ENCODE data around the gene PNMT.

PNMT gene

DNA sequence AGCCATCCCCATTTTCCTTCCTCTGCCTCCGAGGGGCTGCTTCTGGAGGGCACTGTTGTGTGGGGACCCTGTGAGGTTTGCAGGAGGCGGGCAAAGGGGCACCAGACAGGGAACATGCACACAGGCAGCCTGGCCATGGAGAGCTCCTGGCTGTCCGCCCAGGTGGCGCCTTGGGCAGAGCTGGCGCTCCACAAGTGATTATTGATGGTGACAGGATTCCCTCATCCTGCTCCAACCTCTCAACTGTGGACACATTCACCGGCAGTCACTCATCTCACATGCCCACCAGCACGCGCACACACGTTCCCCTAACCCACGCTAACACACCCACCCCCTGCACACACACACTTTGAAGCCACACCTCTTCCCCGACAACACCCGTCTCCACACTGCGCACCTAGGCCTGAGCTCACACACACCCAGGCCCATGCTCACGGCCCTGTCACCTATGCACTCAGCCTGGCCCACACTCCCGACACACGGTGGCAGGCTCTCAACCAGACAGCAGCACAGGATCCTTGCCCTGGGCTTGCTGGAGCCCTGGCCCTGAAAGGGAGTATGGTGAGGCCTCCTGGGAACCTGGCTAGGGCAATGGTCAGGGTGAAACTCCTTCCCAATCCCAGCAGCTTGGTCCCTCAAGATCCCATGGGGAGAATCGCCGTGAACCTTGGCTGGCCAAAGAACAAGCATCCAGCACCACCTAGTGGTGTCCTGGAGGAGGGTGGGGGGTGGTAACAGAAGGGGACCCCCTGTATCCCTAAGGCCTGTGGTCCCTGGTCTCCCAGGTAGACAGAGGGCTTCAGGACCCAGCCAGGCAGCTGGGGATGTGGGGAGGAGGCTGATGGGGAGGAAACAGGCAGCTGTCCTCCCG, 3.6 kb downstream of the PNMT start:
- no peaks in the 10 kb centered on the region for H3K36me3 ChIP-seq (ENCODE audit: control insufficient read depth, insufficient read depth, low read length)
- DNase-seq (ENCODE audit: low read depth, low spot score): peak; percentile 61
- WGBS (ENCODE audit: insufficient coverage, insufficient read length): 100% methylated on average over 5 of the region's 19 CpGs
- no peaks in the 10 kb centered on the region; the same call in 1 of the 2 replicates for H3K27me3 ChIP-seq (ENCODE audit: control insufficient read depth, insufficient read depth, low read length)
- H3K4me3 ChIP-seq (ENCODE audit: low read length): no peak overlapping the region
- no peak overlapping the region for H3K27ac ChIP-seq (ENCODE audit: low read length)
- H3K4me1 ChIP-seq (ENCODE audit: control insufficient read depth, insufficient read depth, low read length): peaks cover 6% of the 10 kb centered on the region
- no peaks in the 10 kb centered on the region for H3K9me3 ChIP-seq (ENCODE audit: control insufficient read depth, insufficient read depth, low read length)

DNA sequence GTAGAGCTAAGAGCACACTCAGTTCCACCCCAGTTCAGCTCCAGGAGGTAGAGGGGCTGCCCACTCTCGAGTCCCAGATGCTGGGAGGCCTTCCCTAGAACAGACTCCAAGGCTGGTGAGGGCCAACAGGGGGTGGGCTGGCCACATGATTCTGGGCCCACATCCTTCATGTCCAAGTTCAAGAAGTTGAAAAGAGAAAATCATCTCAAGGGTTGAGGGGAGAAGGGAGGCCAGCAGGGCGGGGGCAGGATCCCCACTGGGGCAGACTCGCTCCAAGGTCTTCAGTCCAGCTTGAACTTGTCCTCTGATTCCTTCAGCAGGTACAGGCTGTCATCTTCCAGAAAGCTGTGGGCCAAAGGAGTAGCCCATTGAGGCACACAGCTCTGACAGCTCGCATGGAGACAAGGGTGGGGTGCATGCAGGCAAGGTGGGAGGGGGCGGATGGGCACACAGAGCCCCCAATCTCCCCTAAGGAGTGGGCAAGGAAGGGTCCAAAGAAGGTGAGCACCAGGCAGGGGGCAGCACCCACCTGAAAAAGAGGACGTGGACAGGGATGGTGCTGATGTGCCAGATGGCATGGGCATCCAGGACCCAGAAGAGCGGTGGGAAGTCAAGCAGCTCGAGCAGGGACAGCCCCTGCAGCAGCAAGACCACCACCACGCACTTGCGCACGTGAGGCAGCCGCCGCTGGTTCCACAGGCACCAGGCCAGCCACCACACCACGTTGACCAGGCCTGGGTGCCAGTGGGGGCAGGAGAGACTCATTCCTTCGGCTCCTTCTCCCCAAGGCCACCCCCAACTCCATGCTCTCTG, 4.5 kb downstream of the PNMT start:
- no peak overlapping the region for H3K4me3 ChIP-seq (ENCODE audit: low read length)
- WGBS (ENCODE audit: insufficient coverage, insufficient read length): no CpG with 5 or more reads among the region's 15 CpGs
- H3K4me1 ChIP-seq (ENCODE audit: control insufficient read depth, insufficient read depth, low read length): peaks cover 4% of the 10 kb centered on the region; the same call in 1 of the 2 replicates
- no peak overlapping the region for H3K27ac ChIP-seq (ENCODE audit: low read length)
- no peak for DNase-seq (ENCODE audit: low read depth, low spot score)
- no peaks in the 10 kb centered on the region for H3K27me3 ChIP-seq (ENCODE audit: control insufficient read depth, insufficient read depth, low read length)
- H3K36me3 ChIP-seq (ENCODE audit: control insufficient read depth, insufficient read depth, low read length): no peaks in the 10 kb centered on the region
- H3K9me3 ChIP-seq (ENCODE audit: control insufficient read depth, insufficient read depth, low read length): no peaks in the 10 kb centered on the region

DNA sequence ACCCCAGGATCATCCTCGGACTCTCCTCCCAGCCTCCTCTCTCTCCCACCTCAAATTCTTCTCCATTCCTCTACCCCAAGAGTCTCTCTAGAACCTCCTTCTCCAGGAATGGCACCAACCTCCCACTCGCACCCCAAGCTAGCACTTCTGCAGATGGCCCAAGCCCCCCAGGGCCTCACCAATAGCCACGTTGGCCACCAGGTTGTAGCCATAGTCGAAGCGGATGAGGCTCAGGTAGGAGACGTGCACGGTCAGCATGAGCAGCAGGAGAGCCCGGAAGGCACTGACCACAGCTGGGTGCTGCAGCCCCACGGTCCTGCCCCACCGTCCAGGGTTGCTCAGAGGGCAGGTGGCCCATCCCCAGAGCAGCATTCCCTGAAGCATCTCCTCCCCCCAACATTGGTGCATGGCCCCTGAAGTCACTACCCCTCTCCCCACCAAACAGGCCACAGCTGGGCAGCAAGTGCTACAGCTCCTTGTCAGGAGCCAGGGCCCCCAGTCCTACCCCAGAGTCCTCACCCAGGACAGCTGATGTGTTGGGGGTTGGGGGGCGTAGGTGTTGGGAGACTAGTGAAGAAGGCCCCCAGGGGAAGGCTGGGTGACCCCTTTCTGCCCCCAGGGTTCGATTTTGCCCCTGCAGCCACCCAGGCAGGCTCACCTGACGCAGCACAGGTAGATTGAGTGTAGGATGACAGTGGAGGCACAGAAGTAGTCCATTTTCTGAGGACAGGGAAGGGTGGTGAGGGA, 5.3 kb downstream of the PNMT start:
- Histone ChIP-seq H3K27me3 (ENCODE audit: control insufficient read depth, insufficient read depth, low read length) (no peaks in the 10 kb centered on the region), H3K27ac (ENCODE audit: low read length) (no peak overlapping the region), H3K4me3 (ENCODE audit: low read length) (no peak overlapping the region), H3K4me1 (ENCODE audit: control insufficient read depth, insufficient read depth, low read length) (peaks cover 3% of the 10 kb centered on the region; the same call in 1 of the 2 replicates), H3K36me3 (ENCODE audit: control insufficient read depth, insufficient read depth, low read length) (no peaks in the 10 kb centered on the region), H3K9me3 (ENCODE audit: control insufficient read depth, insufficient read depth, low read length) (no peaks in the 10 kb centered on the region)
- WGBS (ENCODE audit: insufficient coverage, insufficient read length): no CpG with 5 or more reads among the region's 13 CpGs
- no peak for DNase-seq (ENCODE audit: low read depth, low spot score)

DNA sequence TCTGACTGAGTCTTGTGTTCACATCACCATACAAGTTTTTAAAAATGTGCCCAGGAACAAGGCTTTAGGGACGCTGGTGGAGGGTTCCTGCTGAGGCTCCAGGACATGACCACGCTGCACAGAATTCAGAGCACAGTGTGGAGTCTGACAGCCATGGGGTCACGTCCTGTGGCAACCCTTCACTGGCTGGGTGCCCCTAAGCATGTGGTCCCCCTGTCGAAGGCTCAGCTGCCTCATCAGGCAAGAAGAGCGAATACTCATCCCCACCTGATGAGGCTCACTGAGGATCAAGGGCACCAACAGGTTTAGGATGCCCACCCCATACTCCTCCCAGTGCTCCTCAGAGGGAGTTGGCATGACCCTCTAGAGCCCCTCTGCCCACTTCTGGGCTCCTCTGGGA, 5.9 kb downstream of the PNMT start:
- no peak overlapping the region for H3K27ac ChIP-seq (ENCODE audit: low read length)
- no CpG with 5 or more reads among the region's 5 CpGs for WGBS (ENCODE audit: insufficient coverage, insufficient read length)
- no peaks in the 10 kb centered on the region for H3K36me3 ChIP-seq (ENCODE audit: control insufficient read depth, insufficient read depth, low read length)
- H3K27me3 ChIP-seq (ENCODE audit: control insufficient read depth, insufficient read depth, low read length): no peaks in the 10 kb centered on the region
- peaks cover 1% of the 10 kb centered on the region; the same call in 1 of the 2 replicates for H3K4me1 ChIP-seq (ENCODE audit: control insufficient read depth, insufficient read depth, low read length)
- no peak overlapping the region for H3K4me3 ChIP-seq (ENCODE audit: low read length)
- DNase-seq (ENCODE audit: low read depth, low spot score): no peak
- no peaks in the 10 kb centered on the region for H3K9me3 ChIP-seq (ENCODE audit: control insufficient read depth, insufficient read depth, low read length)

DNA sequence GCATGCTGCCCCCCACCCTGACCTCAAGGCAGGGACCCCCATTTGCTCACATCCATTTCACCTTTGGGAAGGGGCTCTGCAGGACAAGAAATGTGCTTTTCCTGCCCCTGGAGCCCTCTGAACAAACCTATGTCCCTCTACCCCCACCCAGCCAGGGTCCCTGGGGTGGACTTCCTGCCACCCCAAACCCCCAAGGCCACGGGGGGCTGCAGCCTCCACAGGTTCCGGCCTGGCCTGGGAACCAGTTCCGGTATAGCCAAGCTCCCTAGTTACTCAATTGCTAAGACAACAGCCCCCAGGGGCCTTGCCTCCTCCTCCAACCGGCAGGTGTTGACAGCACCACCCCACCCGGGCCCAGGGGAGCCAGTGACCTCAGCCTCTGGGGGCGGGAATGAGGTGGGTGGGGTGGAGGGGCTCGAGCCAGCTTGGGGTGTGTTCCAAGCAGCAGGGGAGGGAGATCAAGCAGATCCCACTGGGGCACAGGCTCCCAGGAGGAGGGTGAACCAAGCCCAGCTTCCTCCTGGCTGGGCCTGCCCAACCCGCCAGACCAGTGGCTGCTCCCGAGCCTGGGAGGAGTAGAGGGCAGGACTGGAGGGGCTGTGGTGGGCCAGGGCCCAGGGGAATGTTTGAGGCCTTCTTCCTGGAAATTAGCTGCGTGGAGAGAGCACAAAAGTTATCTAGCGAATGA, 6.6 kb downstream of the PNMT start:
- no CpG with 5 or more reads among the region's 11 CpGs for WGBS (ENCODE audit: insufficient coverage, insufficient read length)
- Histone ChIP-seq H3K9me3 (ENCODE audit: control insufficient read depth, insufficient read depth, low read length) (no peaks in the 10 kb centered on the region), H3K27me3 (ENCODE audit: control insufficient read depth, insufficient read depth, low read length) (no peaks in the 10 kb centered on the region), H3K36me3 (ENCODE audit: control insufficient read depth, insufficient read depth, low read length) (no peaks in the 10 kb centered on the region), H3K4me3 (ENCODE audit: low read length) (no peak overlapping the region), H3K4me1 (ENCODE audit: control insufficient read depth, insufficient read depth, low read length) (peaks cover 1% of the 10 kb centered on the region; the same call in 1 of the 2 replicates), H3K27ac (ENCODE audit: low read length) (no peak overlapping the region)
- DNase-seq (ENCODE audit: low read depth, low spot score): no peak

DNA sequence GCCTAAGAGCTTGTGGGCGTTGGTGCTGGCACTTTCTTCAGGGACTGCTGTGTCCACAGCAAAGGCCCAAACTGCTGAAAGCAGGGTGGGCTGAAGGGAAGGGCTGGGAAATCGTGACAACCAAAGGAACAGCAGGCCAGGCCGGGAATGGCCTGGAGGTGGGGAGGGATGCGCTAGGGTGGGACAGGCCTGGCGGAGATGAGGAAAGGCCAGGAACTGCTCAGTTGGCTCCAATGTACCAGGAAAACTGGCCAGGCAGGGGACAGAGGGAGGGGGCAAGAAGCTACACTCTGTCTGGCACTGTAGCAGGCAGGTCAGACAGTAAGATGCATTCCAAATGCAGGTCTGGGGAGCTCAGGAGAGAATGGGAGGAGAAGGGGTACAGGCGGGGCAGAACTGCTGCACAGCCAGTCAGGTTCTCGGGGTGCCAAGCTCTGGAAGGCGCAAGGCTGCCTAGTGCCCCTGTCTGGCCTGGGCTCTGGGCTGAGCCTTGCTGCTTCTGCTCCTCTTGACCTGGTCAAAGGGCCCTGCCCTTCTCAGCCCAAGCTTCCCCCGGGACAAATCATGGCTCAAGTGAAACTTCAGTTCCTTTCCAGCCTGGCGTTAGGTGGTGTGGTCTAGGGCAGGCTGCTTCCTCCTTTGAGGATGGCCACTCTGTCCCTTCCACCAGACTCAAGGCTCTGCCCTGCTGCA, 7.3 kb downstream of the PNMT start:
- peaks cover 1% of the 10 kb centered on the region; the same call in 1 of the 2 replicates for H3K4me1 ChIP-seq (ENCODE audit: control insufficient read depth, insufficient read depth, low read length)
- no peaks in the 10 kb centered on the region for H3K27me3 ChIP-seq (ENCODE audit: control insufficient read depth, insufficient read depth, low read length)
- DNase-seq (ENCODE audit: low read depth, low spot score): no peak
- H3K36me3 ChIP-seq (ENCODE audit: control insufficient read depth, insufficient read depth, low read length): no peaks in the 10 kb centered on the region
- no CpG with 5 or more reads among the region's 10 CpGs for WGBS (ENCODE audit: insufficient coverage, insufficient read length)
- no peak overlapping the region for H3K4me3 ChIP-seq (ENCODE audit: low read length)
- H3K9me3 ChIP-seq (ENCODE audit: control insufficient read depth, insufficient read depth, low read length): no peaks in the 10 kb centered on the region
- no peak overlapping the region for H3K27ac ChIP-seq (ENCODE audit: low read length)

DNA sequence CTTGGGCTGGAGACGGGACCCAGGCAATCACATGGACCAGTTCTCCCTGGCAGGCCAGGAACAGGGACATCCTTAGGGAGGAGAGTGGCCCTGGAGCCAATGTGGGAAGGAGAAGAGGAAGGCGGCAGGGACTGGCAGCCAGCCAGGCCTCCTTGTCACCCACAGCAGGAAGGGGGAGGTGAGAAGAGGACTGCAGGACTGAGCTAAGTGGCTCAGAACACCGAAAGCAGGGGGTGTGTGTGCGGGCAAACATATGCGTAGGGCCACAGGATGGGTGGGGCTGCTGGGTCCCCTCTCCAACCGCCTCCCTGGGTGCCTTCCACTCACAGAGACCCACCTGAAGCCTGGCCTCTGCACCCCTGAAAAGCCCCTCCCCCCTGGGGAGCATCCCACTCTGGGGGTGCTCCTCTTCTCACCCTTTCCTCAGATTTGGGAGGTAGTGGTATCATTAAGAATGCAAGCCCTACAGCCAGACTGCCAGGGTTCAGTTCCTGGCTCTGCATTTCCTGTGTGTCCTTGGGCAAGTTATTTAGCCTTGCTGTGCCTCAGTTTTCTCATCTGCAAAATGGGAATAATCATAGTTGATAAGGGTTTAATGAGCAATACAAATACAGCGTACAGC, 8.1 kb downstream of the PNMT start:
- H3K4me1 ChIP-seq (ENCODE audit: control insufficient read depth, insufficient read depth, low read length): peaks cover 1% of the 10 kb centered on the region; the same call in 1 of the 2 replicates
- no peak overlapping the region for H3K27ac ChIP-seq (ENCODE audit: low read length)
- no peaks in the 10 kb centered on the region for H3K9me3 ChIP-seq (ENCODE audit: control insufficient read depth, insufficient read depth, low read length)
- H3K36me3 ChIP-seq (ENCODE audit: control insufficient read depth, insufficient read depth, low read length): no peaks in the 10 kb centered on the region
- H3K27me3 ChIP-seq (ENCODE audit: control insufficient read depth, insufficient read depth, low read length): no peaks in the 10 kb centered on the region
- no CpG with 5 or more reads among the region's 7 CpGs for WGBS (ENCODE audit: insufficient coverage, insufficient read length)
- H3K4me3 ChIP-seq (ENCODE audit: low read length): no peak overlapping the region
- DNase-seq (ENCODE audit: low read depth, low spot score): no peak

DNA sequence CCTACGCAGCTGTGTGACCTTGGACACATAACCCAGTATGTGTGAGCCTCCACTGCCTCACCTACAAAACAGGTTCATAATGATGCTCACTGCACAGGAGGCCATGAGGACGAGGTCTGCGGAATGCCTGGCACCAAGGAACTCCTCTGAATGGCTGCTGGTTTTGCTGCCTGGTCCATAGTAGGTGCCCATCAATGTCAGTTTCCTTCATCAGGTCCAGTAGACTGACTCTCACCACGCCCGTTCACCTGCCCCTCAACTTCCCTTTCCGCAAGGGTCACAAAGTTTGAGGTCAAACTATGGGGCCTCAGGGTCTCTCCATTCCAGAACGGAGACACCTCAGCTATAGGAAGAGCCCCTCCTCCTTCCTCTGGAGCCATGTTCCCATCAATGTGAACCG, 8.8 kb downstream of the PNMT start:
- Histone ChIP-seq H3K4me3 (ENCODE audit: low read length) (no peak overlapping the region), H3K9me3 (ENCODE audit: control insufficient read depth, insufficient read depth, low read length) (no peaks in the 10 kb centered on the region), H3K27me3 (ENCODE audit: control insufficient read depth, insufficient read depth, low read length) (no peaks in the 10 kb centered on the region), H3K27ac (ENCODE audit: low read length) (no peak overlapping the region), H3K36me3 (ENCODE audit: control insufficient read depth, insufficient read depth, low read length) (no peaks in the 10 kb centered on the region), H3K4me1 (ENCODE audit: control insufficient read depth, insufficient read depth, low read length) (peaks cover 1% of the 10 kb centered on the region; the same call in 1 of the 2 replicates)
- DNase-seq (ENCODE audit: low read depth, low spot score): no peak
- no CpG with 5 or more reads among the region's 8 CpGs for WGBS (ENCODE audit: insufficient coverage, insufficient read length)

DNA sequence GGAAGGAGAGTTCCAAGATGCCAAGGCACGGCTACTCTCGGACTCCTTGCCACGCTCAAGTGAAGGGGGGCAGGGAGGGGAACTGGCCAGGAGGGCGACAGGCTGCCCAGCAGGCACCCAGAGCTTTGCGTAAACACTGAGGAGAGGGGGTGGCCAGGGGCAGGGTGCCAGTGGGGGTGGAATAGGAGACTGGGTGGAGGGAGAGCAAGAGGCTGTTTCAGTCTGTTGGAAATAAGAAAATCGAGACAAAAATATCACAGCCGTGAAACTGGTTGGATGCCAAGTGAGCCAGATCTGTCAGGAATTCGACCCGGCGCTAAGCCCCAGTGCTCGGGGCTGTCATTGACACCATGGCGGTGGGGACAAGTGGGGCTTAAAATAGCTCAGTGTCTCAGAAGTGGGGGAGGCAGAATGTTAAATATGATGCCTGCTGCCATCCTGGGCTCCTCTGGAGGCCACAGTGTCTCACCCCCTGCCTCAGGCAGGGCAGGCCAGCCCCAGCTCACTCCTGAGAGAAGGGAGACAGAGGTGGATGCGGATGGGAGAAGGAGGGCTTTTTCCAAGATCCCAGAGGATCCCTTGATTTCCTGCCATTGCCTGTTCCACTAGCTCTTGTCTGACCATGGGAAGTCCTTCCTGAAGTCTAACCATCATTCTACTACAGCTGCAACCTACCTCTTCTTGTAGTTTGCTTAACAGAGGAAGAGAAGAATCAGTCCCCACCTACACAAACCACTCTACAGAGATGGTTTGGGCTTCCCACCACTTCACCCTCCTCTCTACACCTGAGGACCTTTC, 9.5 kb downstream of the PNMT start:
- no CpG with 5 or more reads among the region's 13 CpGs for WGBS (ENCODE audit: insufficient coverage, insufficient read length)
- H3K4me1 ChIP-seq (ENCODE audit: control insufficient read depth, insufficient read depth, low read length): no peaks in the 10 kb centered on the region
- H3K4me3 ChIP-seq (ENCODE audit: low read length): no peak overlapping the region
- no peak for DNase-seq (ENCODE audit: low read depth, low spot score)
- no peaks in the 10 kb centered on the region for H3K36me3 ChIP-seq (ENCODE audit: control insufficient read depth, insufficient read depth, low read length)
- H3K9me3 ChIP-seq (ENCODE audit: control insufficient read depth, insufficient read depth, low read length): no peaks in the 10 kb centered on the region
- no peak overlapping the region for H3K27ac ChIP-seq (ENCODE audit: low read length)
- H3K27me3 ChIP-seq (ENCODE audit: control insufficient read depth, insufficient read depth, low read length): no peaks in the 10 kb centered on the region

Data from iPS DF 6.9 (cell line).